ENCODE data around the gene CLK2.
"Not testable (repeated sequence)": the region's sequence is repeated elsewhere in the genome, so short reads cannot be mapped to it uniquely, and the experiment has no call there.

The CLK2 gene

GRCh38 chr1:155295183-155295941, 22.1 kb upstream of the CLK2 start:
- Mint-ChIP-seq H3K9me3 (peaks cover 3% of the 10 kb centered on the region), H3K36me3 (ENCODE audit: low read depth) (no peaks in the 10 kb centered on the region)

GRCh38 chr1:155294520-155295182, 21.3 kb upstream of the CLK2 start:
- peaks cover 13% of the 10 kb centered on the region for H3K4me1 Mint-ChIP-seq
- peaks cover 3% of the 10 kb centered on the region for H3K9me3 Mint-ChIP-seq
- H3K27me3 Mint-ChIP-seq (ENCODE audit: low read depth) = peaks cover 56% of the 10 kb centered on the region
- H3K4me3 Mint-ChIP-seq = no peak overlapping the region
- no peak for TF ChIP-seq CTCF (IDR thresholded peaks at IDR 0.05; ENCODE audit: unreplicated experiment in 3 of 3)
- no peak overlapping the region for H3K27ac Mint-ChIP-seq
- no peaks in the 10 kb centered on the region for H3K36me3 Mint-ChIP-seq (ENCODE audit: low read depth)

More at GRCh38 chr1:155295183-155295941, 22.1 kb upstream of the CLK2 start:
- H3K4me3 Mint-ChIP-seq = no peak overlapping the region
- TF ChIP-seq CTCF (IDR thresholded peaks at IDR 0.05; ENCODE audit: unreplicated experiment in 3 of 3) = no peak
- no peak overlapping the region for H3K27ac Mint-ChIP-seq
- H3K27me3 Mint-ChIP-seq (ENCODE audit: low read depth) = peaks cover 56% of the 10 kb centered on the region
- peaks cover 13% of the 10 kb centered on the region for H3K4me1 Mint-ChIP-seq

- H3K27ac Mint-ChIP-seq = no peak overlapping the region
- no peak for TF ChIP-seq CTCF (IDR thresholded peaks at IDR 0.05; ENCODE audit: unreplicated experiment in 3 of 3)
- peaks cover 13% of the 10 kb centered on the region for H3K4me1 Mint-ChIP-seq
- peaks cover 56% of the 10 kb centered on the region for H3K27me3 Mint-ChIP-seq (ENCODE audit: low read depth)
- no peak overlapping the region for H3K4me3 Mint-ChIP-seq
- H3K36me3 Mint-ChIP-seq (ENCODE audit: low read depth) = no peaks in the 10 kb centered on the region
- H3K9me3 Mint-ChIP-seq = peaks cover 3% of the 10 kb centered on the region
These were observed 19.9 kb upstream of the CLK2 start for GRCh38 chr1:155293086-155293749.

GRCh38 chr1:155291006-155291405, 17.7 kb upstream of the CLK2 start:
- H3K4me3 Mint-ChIP-seq; H3K36me3 Mint-ChIP-seq (ENCODE audit: low read depth); H3K9me3 Mint-ChIP-seq; H3K27ac Mint-ChIP-seq; H3K4me1 Mint-ChIP-seq: not testable (repeated sequence)
- H3K27me3 Mint-ChIP-seq (ENCODE audit: low read depth) = peaks cover 36% of the 10 kb centered on the region

- H3K4me3 Mint-ChIP-seq = no peak overlapping the region
- no peak overlapping the region for H3K27ac Mint-ChIP-seq
- TF ChIP-seq CTCF (IDR thresholded peaks at IDR 0.05; ENCODE audit: unreplicated experiment in 3 of 3) = no peak
- no peaks in the 10 kb centered on the region for H3K36me3 Mint-ChIP-seq (ENCODE audit: low read depth)
- H3K4me1 Mint-ChIP-seq = no peaks in the 10 kb centered on the region
- H3K9me3 Mint-ChIP-seq = no peaks in the 10 kb centered on the region
- peaks cover 13% of the 10 kb centered on the region for H3K27me3 Mint-ChIP-seq (ENCODE audit: low read depth)
These were observed 14.8 kb upstream of the CLK2 start for GRCh38 chr1:155287987-155288543.

GRCh38 chr1:155286544-155286943, 13.2 kb upstream of the CLK2 start:
- Mint-ChIP-seq H3K4me1 (no peaks in the 10 kb centered on the region), H3K27ac (no peak overlapping the region), H3K36me3 (ENCODE audit: low read depth) (peaks cover 8% of the 10 kb centered on the region), H3K4me3 (no peak overlapping the region), H3K9me3 (no peaks in the 10 kb centered on the region), H3K27me3 (ENCODE audit: low read depth) (peaks cover 3% of the 10 kb centered on the region)
- no peak for TF ChIP-seq CTCF (IDR thresholded peaks at IDR 0.05; ENCODE audit: unreplicated experiment in 3 of 3)

Data from nephron (organoid).